ENCODE measurements around the gene GPR143. TPM values are rescaled to one million over a fixed set of nuclear protein-coding genes. Genes with fewer than 3 reads are reported as not detected.

GPR143 gene
- total and polyA plus RNA-seq, 4 donors: 3.7 to 6.5 (median 5.6) TPM

DNA sequence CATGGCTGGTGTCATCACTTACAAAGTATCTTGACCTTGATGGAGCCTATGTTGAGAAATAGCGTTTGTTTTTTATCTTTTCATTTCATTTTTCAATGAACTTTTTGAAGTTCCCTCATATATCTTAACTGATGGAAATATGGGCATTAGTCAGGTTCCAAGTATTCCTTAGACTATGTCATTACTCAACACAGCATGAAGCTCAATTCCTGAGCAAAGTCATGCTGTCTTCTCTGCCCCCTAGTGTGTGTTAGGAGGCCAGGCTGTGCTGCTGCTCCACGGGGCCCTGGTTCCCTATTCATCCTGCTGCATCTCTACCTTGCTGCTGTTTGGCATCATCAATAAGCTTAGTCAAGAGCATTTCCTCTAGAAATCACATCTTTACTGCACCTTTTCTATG lies 40.9 kb downstream of the GPR143 start:
- Histone ChIP-seq H3K36me3 (ENCODE audit: control insufficient read depth, insufficient read depth, low read length) (peaks cover 2% of the 10 kb centered on the region), H3K4me3 (ENCODE audit: low read depth, low read length) (no peak overlapping the region), H3K4me1 (ENCODE audit: control insufficient read depth, insufficient read depth, low read length) (no peaks in the 10 kb centered on the region), H3K9me3 (ENCODE audit: control insufficient read depth, insufficient read depth, low read length) (peaks cover 11% of the 10 kb centered on the region), H3K27ac (ENCODE audit: low read depth, low read length) (no peak overlapping the region), H3K27me3 (ENCODE audit: control insufficient read depth, insufficient read depth, low read length) (no peaks in the 10 kb centered on the region)
- DNase-seq (ENCODE audit: low read depth in 4 of 6, low spot score in 6 of 6): no peak
- WGBS (ENCODE audit: insufficient coverage): 88% methylated on average over 1 of the region's 2 CpGs

DNA sequence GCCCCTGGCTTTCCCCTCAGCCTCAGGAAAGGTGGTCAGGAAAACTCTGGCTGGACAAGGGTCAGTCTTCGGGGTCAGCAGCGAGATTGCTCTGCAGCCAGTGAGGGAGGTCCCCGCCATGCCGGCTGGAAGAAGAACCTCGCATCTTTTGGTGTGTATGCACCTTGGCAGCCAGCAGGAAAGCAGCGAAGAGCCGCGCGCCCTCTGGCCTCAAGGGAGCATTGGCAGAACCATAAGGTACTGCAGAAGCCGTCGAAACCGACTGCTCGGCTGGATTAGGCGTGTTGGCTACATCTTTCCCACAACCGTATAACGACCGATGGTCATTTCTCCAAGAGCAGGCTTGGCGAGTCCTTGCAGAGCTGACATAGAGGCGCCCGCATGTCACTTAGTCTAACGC lies 48.3 kb downstream of the GPR143 start:
- 94% methylated on average over 18 of the region's 21 CpGs for WGBS (ENCODE audit: insufficient coverage)
- DNase-seq (ENCODE audit: low read depth in 4 of 6, low spot score in 6 of 6): no peak

DNA sequence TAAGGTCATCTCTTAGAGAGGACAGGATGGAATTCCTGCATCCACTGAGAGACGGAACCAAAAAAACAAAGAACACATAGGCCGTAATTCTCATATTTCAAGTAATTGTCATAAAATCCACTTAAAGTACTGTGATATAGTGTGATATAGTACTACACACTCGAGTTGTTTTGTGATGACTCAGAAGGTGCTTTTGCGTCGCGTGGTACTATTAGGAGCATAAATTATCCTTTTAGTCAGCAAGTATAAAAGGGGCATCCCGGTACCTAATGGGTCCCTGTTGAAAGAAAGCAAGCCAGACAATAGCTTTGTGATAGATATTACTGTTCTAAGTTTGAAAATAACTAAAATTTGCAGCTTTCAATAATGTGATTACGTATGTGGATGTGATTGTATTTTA lies 55.3 kb downstream of the GPR143 start:
- no peak for DNase-seq (ENCODE audit: low read depth in 4 of 6, low spot score in 6 of 6)
- no CpG with 5 or more reads among the region's 8 CpGs for WGBS (ENCODE audit: insufficient coverage)
- Histone ChIP-seq H3K36me3 (ENCODE audit: control insufficient read depth, insufficient read depth, low read length) (peaks cover 28% of the 10 kb centered on the region), H3K27ac (ENCODE audit: low read depth, low read length) (no peak overlapping the region), H3K4me1 (ENCODE audit: control insufficient read depth, insufficient read depth, low read length) (no peaks in the 10 kb centered on the region), H3K9me3 (ENCODE audit: control insufficient read depth, insufficient read depth, low read length) (no peaks in the 10 kb centered on the region), H3K27me3 (ENCODE audit: control insufficient read depth, insufficient read depth, low read length) (no peaks in the 10 kb centered on the region), H3K4me3 (ENCODE audit: low read depth, low read length) (no peak overlapping the region)

More for the DNA sequence above, 48.3 kb downstream of the GPR143 start:
- Histone ChIP-seq H3K27ac (ENCODE audit: low read depth, low read length) (no peak overlapping the region), H3K4me3 (ENCODE audit: low read depth, low read length) (no peak overlapping the region), H3K4me1 (ENCODE audit: control insufficient read depth, insufficient read depth, low read length) (no peaks in the 10 kb centered on the region), H3K36me3 (ENCODE audit: control insufficient read depth, insufficient read depth, low read length) (peaks cover 34% of the 10 kb centered on the region), H3K27me3 (ENCODE audit: control insufficient read depth, insufficient read depth, low read length) (no peaks in the 10 kb centered on the region), H3K9me3 (ENCODE audit: control insufficient read depth, insufficient read depth, low read length) (peaks cover 2% of the 10 kb centered on the region)

DNA sequence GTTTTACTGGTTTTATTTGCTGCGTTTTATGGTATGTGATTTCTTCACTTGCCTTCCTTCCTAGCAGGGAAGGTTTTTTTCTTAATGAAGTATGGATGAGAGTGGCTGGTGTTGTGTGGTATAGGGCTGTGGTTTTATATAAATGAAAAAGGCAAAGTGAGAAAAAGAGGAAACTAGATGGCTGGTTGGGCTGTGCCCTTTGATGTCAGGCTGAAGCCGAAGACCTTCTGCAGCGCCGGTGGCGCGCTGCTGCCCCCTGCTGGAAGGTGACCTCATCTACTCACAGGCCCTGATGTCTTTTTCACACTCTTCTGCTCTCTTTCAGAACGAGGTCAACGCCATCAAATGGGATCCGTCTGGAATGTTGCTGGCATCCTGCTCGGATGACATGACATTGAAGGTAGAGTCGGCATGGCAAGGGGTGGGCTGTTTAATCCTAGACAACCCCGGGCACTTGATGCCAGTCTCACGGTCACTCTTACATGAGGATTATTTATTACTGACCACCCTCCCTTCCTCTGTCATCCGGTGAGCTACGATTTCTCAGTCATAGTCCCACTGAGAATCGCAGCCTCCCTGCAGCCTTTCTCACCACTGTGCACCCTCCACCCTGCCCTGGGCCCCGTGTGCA lies 56.6 kb downstream of the GPR143 start:
- H3K27ac ChIP-seq (ENCODE audit: low read depth, low read length): no peak overlapping the region
- 24% methylated on average over 15 of the region's 17 CpGs for WGBS (ENCODE audit: insufficient coverage)
- peaks cover 3% of the 10 kb centered on the region for H3K9me3 ChIP-seq (ENCODE audit: control insufficient read depth, insufficient read depth, low read length)
- H3K4me1 ChIP-seq (ENCODE audit: control insufficient read depth, insufficient read depth, low read length): no peaks in the 10 kb centered on the region
- H3K27me3 ChIP-seq (ENCODE audit: control insufficient read depth, insufficient read depth, low read length): no peaks in the 10 kb centered on the region
- H3K36me3 ChIP-seq (ENCODE audit: control insufficient read depth, insufficient read depth, low read length): peaks cover 22% of the 10 kb centered on the region
- no peak overlapping the region for H3K4me3 ChIP-seq (ENCODE audit: low read depth, low read length)
- peak; percentile 33 to 88 (median 64) for DNase-seq (ENCODE audit: low read depth in 4 of 6, low spot score in 6 of 6)

DNA sequence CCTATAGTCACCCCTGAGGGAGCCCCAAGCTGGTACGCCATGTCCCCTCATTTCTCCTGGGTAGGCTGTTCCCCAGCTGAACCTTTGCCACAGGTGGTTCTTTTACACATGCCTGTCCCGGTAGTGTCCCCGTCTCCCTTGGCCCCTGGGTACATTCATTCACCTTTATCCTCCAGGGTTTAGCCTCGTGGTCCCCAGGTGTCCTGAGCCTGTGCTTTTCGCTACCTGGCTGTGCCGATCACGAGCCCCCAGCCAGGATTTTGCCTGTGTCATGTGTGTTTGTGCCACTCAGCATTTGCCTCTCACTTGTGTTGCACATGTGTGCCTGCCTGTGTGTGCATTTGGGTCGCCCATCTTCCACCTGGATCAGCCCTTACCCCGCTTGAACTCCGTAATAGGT lies 57.6 kb downstream of the GPR143 start:
- no peak overlapping the region for H3K27ac ChIP-seq (ENCODE audit: low read depth, low read length)
- no peak overlapping the region for H3K4me3 ChIP-seq (ENCODE audit: low read depth, low read length)
- peaks cover 3% of the 10 kb centered on the region for H3K9me3 ChIP-seq (ENCODE audit: control insufficient read depth, insufficient read depth, low read length)
- H3K4me1 ChIP-seq (ENCODE audit: control insufficient read depth, insufficient read depth, low read length): no peaks in the 10 kb centered on the region
- H3K36me3 ChIP-seq (ENCODE audit: control insufficient read depth, insufficient read depth, low read length): peaks cover 15% of the 10 kb centered on the region
- DNase-seq (ENCODE audit: low read depth in 4 of 6, low spot score in 6 of 6): no peak
- WGBS (ENCODE audit: insufficient coverage): 93% methylated on average over 7 of the region's 10 CpGs
- H3K27me3 ChIP-seq (ENCODE audit: control insufficient read depth, insufficient read depth, low read length): no peaks in the 10 kb centered on the region

DNA sequence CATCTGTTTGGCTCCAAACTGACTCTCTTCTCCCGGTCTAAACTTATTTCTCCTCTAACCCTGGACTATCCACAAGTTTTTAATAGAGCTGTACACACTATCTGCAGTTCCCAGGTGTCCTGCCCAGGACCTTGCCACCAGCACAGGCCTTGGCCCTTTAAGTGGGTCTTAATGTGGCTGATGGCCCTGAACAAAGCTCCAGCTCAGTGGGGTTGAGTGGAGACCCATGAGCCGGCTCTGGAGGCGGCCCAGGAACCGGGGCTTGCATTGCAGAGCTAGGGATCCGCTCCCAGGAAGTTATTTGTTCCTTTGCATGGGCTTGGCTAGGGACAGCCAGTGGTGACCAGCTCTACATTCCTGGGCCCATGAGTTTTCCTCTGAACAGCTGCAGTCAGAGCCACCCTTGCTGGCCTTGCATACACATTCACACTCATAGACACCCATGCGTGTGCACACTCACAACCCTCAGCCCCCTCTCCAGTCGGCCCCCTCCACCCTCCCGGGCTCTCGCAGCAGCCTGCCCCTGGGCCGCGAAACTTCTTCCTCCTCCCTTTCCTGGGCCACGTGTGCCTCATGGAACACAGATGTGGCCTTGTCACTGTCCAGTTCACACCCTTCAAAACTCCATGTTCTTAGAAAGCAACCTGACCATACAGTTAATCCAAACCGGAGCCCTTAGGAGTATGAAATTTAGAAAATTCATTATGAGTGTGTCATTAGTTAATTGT lies 58.2 kb downstream of the GPR143 start:
- no peaks in the 10 kb centered on the region for H3K27me3 ChIP-seq (ENCODE audit: control insufficient read depth, insufficient read depth, low read length)
- H3K4me1 ChIP-seq (ENCODE audit: control insufficient read depth, insufficient read depth, low read length): no peaks in the 10 kb centered on the region
- H3K27ac ChIP-seq (ENCODE audit: low read depth, low read length): no peak overlapping the region
- no peak for DNase-seq (ENCODE audit: low read depth in 4 of 6, low spot score in 6 of 6)
- WGBS (ENCODE audit: insufficient coverage): 74% methylated on average over 13 of the region's 13 CpGs
- peaks cover 15% of the 10 kb centered on the region for H3K36me3 ChIP-seq (ENCODE audit: control insufficient read depth, insufficient read depth, low read length)
- peaks cover 3% of the 10 kb centered on the region for H3K9me3 ChIP-seq (ENCODE audit: control insufficient read depth, insufficient read depth, low read length)
- no peak overlapping the region for H3K4me3 ChIP-seq (ENCODE audit: low read depth, low read length)

DNA sequence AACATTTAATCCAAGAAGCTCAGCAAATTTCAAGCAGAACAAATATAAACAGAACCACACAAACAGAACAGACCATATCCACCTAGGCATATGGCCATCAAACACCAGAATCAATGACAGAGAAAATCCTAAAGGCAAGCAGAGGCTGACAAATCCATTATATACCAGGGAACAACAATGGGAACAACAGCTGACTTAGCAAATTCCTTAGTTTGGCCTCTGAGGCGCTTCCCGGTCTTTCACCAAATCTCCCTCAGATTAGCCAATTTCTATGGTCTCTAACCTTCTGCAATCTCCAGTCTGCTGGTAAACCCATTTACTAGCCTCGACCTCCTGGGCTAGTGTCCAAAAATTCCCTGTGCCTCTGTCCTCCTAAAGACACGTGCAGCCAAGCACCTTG lies 59.2 kb downstream of the GPR143 start:
- Histone ChIP-seq H3K36me3 (ENCODE audit: control insufficient read depth, insufficient read depth, low read length) (peaks cover 8% of the 10 kb centered on the region), H3K27me3 (ENCODE audit: control insufficient read depth, insufficient read depth, low read length) (no peaks in the 10 kb centered on the region), H3K27ac (ENCODE audit: low read depth, low read length) (no peak overlapping the region), H3K4me1 (ENCODE audit: control insufficient read depth, insufficient read depth, low read length) (no peaks in the 10 kb centered on the region), H3K4me3 (ENCODE audit: low read depth, low read length) (no peak overlapping the region), H3K9me3 (ENCODE audit: control insufficient read depth, insufficient read depth, low read length) (peaks cover 3% of the 10 kb centered on the region)
- DNase-seq (ENCODE audit: low read depth in 4 of 6, low spot score in 6 of 6): no peak
- 60% methylated on average over 4 of the region's 4 CpGs for WGBS (ENCODE audit: insufficient coverage)

DNA sequence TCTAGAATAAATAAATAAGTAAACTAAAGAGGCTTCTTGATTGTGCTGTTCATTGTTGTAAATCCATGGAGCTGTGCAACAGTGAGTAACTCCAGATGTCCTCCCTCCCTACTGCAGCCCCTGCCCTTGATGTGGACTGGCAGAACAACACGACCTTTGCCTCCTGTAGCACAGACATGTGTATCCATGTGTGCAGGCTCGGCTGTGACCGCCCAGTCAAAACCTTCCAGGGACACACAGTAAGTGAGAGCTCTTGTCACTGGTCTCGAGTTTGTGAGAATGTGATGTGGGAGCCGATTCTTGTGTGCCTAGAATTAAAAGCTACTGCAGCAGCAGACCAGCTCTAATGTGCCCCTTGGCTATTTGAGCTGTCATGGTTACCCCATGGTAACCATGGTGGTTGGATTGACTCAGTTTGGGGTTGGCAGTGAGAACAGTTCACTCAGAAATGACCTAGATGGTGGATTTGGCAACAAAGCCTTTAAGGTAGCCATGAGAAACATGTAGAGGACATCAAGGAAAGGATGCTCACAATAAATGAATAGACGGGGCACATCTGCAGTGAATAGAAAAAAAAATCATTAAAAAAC lies 60.7 kb downstream of the GPR143 start:
- Histone ChIP-seq H3K36me3 (ENCODE audit: control insufficient read depth, insufficient read depth, low read length) (peaks cover 11% of the 10 kb centered on the region), H3K27ac (ENCODE audit: low read depth, low read length) (no peak overlapping the region), H3K27me3 (ENCODE audit: control insufficient read depth, insufficient read depth, low read length) (no peaks in the 10 kb centered on the region), H3K9me3 (ENCODE audit: control insufficient read depth, insufficient read depth, low read length) (peaks cover 3% of the 10 kb centered on the region), H3K4me3 (ENCODE audit: low read depth, low read length) (no peak overlapping the region), H3K4me1 (ENCODE audit: control insufficient read depth, insufficient read depth, low read length) (no peaks in the 10 kb centered on the region)
- 79% methylated on average over 4 of the region's 6 CpGs for WGBS (ENCODE audit: insufficient coverage)
- no peak for DNase-seq (ENCODE audit: low read depth in 4 of 6, low spot score in 6 of 6)

DNA sequence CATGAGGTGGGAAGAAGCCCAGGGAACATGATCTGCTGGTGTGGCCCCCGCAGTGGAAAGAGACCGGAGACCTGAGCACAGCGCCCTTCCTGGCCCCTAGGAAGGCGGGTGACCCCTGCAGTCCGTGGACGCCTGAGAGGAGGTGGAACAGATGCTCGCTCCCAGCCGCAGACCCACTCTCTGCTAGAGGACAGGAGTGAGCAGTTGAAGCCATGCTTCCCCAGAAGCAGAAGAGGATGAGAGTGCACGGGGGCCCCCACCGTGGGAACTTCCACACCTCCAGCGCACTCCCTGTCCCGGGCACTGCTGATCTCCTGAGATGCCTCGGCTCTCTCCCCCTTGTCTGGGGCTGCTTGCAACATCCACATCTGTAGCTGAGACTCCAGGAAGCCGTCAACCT lies 62.2 kb downstream of the GPR143 start:
- WGBS (ENCODE audit: insufficient coverage): 87% methylated on average over 14 of the region's 14 CpGs
- no peaks in the 10 kb centered on the region for H3K4me1 ChIP-seq (ENCODE audit: control insufficient read depth, insufficient read depth, low read length)

DNA sequence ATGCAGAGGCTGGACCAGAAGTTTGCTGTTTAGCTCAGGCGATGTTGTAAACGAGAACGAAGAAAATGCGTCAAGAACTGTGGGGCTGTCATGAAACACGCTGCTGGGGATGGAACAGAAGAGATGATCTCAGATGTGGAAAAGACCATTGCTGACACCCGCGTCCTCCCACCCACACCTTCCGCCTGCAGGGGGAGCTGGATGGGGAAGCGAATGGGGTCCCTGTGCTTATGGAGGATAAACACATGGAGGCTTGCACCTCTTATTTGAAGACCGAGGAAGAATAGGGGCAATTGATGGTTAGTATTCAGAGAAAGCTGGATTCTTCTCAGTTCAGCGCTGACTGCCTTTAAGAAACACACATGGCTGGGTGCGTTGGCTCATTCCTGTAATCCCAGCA lies 63.9 kb downstream of the GPR143 start:
- DNase-seq (ENCODE audit: low read depth in 4 of 6, low spot score in 6 of 6): no peak
- Histone ChIP-seq H3K27me3 (ENCODE audit: control insufficient read depth, insufficient read depth, low read length) (no peaks in the 10 kb centered on the region), H3K36me3 (ENCODE audit: control insufficient read depth, insufficient read depth, low read length) (peaks cover 12% of the 10 kb centered on the region), H3K9me3 (ENCODE audit: control insufficient read depth, insufficient read depth, low read length) (peaks cover 3% of the 10 kb centered on the region), H3K4me1 (ENCODE audit: control insufficient read depth, insufficient read depth, low read length) (no peaks in the 10 kb centered on the region), H3K4me3 (ENCODE audit: low read depth, low read length) (no peak overlapping the region), H3K27ac (ENCODE audit: low read depth, low read length) (no peak overlapping the region)
- 91% methylated on average over 12 of the region's 12 CpGs for WGBS (ENCODE audit: insufficient coverage)

More for the DNA sequence above, 62.2 kb downstream of the GPR143 start:
- H3K9me3 ChIP-seq (ENCODE audit: control insufficient read depth, insufficient read depth, low read length): peaks cover 3% of the 10 kb centered on the region
- H3K27me3 ChIP-seq (ENCODE audit: control insufficient read depth, insufficient read depth, low read length): no peaks in the 10 kb centered on the region
- H3K27ac ChIP-seq (ENCODE audit: low read depth, low read length): no peak overlapping the region
- no peak overlapping the region for H3K4me3 ChIP-seq (ENCODE audit: low read depth, low read length)
- no peak for DNase-seq (ENCODE audit: low read depth in 4 of 6, low spot score in 6 of 6)
- peaks cover 14% of the 10 kb centered on the region for H3K36me3 ChIP-seq (ENCODE audit: control insufficient read depth, insufficient read depth, low read length)

All from spinal cord (tissue), 10 donors.